ENCODE results near the gene SHISAL2A.

DNA sequence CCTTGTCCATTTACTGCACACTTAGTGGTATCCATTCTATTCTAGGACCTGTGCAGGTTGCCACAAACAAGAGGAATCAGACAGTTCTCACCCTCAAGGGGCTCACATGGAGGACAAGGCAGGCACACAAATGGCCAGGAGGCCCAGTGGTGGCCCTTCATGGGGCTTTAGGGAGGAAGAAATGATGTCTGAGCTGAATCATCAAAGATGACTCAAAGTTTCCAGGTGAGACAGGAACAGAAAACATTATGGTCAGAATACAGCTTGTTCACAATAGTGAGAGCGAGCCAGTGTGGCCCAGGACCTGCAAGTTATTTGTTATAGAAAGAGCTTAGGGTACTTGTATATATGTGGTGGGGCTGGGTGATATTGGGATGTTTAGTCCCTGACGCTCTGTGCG, 26.4 kb downstream of the SHISAL2A start:
- no peak for TF ChIP-seq POLR2AphosphoS5 (IDR thresholded peaks at IDR 0.05; ENCODE audit: low read depth, low read length)
- TF ChIP-seq POLR2A (IDR thresholded peaks at IDR 0.05; ENCODE audit: low read depth, low read length), result no peak
